ENCODE measurements around the gene FKBP1A.

FKBP1A gene

GRCh38 chr20:1382670-1383069 is 10.2 kb downstream of the FKBP1A start:
- no peak for DNase-seq

GRCh38 chr20:1381753-1382591 is 10.9 kb downstream of the FKBP1A start:
- DNase-seq, result no peak

GRCh38 chr20:1378735-1379125 is 14.1 kb downstream of the FKBP1A start:
- no peak for DNase-seq

- no peak for DNase-seq
These were observed 14.7 kb downstream of the FKBP1A start for GRCh38 chr20:1377984-1378734.

GRCh38 chr20:1377341-1377871 is 15.4 kb downstream of the FKBP1A start:
- DNase-seq, result no peak

- DNase-seq, result no peak
These were observed 16.2 kb downstream of the FKBP1A start for GRCh38 chr20:1376408-1377270.

GRCh38 chr20:1376007-1376406 is 16.8 kb downstream of the FKBP1A start:
- DNase-seq, result no peak

GRCh38 chr20:1375515-1375914 is 17.3 kb downstream of the FKBP1A start:
- no peak for DNase-seq

- DNase-seq, result no peak
These were observed 18.6 kb downstream of the FKBP1A start for GRCh38 chr20:1374246-1374645.

- no peak for DNase-seq
These were observed 19.2 kb downstream of the FKBP1A start for GRCh38 chr20:1373614-1374013.

- no peak for DNase-seq
These were observed 19.8 kb downstream of the FKBP1A start for GRCh38 chr20:1373036-1373435.

GRCh38 chr20:1371830-1372539 is 20.9 kb downstream of the FKBP1A start:
- no peak for DNase-seq

GRCh38 chr20:1371202-1371782 is 21.6 kb downstream of the FKBP1A start:
- DNase-seq, result no peak

- no peak for DNase-seq
These were observed 22.2 kb downstream of the FKBP1A start for GRCh38 chr20:1370548-1371110.

- DNase-seq, result no peak
These were observed 22.9 kb downstream of the FKBP1A start for GRCh38 chr20:1369970-1370369.

- DNase-seq, result no peak
These were observed 24.2 kb downstream of the FKBP1A start for GRCh38 chr20:1368448-1369199.

GRCh38 chr20:1367479-1367878 is 25.4 kb downstream of the FKBP1A start:
- DNase-seq, result no peak

GRCh38 chr20:1364106-1364505 is 28.7 kb downstream of the FKBP1A start:
- DNase-seq, result no peak

- no peak for DNase-seq
These were observed 29.3 kb downstream of the FKBP1A start for GRCh38 chr20:1363522-1363921.

- no peak for DNase-seq
These were observed 30.4 kb downstream of the FKBP1A start for GRCh38 chr20:1362484-1362883.
